Stimulated activated CD8-positive, alpha-beta memory T cell treated with anti-CD3 and anti-CD28 coated beads, Interleukin-7, amount 100 ng/mL, for 48 hours (primary cell): ENCODE measurements around the gene ZSWIM5.

Experiments
- DNase-seq, 2 donors: peaks; one replicate each; pipeline ENCODE4 v3.0.0-alpha.2; 2020; ENCODE audit warnings: low read depth in 1 of 2; ENCODE audit errors: extremely low read depth in 1 of 2

The ZSWIM5 gene

GRCh38 chr1:45037456-45037855 lies 168.9 kb downstream of the ZSWIM5 start:
- no peak for DNase-seq

- no peak for DNase-seq
Observed at GRCh38 chr1:45035631-45036301, 170.6 kb downstream of the ZSWIM5 start.

GRCh38 chr1:45033356-45033755 lies 173.0 kb downstream of the ZSWIM5 start:
- no peak for DNase-seq

GRCh38 chr1:45032837-45033236 lies 173.6 kb downstream of the ZSWIM5 start:
- no peak for DNase-seq

GRCh38 chr1:45026446-45026845 lies 180.0 kb downstream of the ZSWIM5 start:
- no peak for DNase-seq

GRCh38 chr1:45023663-45024062 lies 182.7 kb downstream of the ZSWIM5 start:
- no peak for DNase-seq

GRCh38 chr1:45018599-45019230 lies 187.7 kb downstream of the ZSWIM5 start:
- DNase-seq: peak in 1 of 2 donors; percentile 31

GRCh38 chr1:45016767-45017166 lies 189.6 kb downstream of the ZSWIM5 start:
- DNase-seq: no peak

GRCh38 chr1:45016090-45016697 lies 190.2 kb downstream of the ZSWIM5 start:
- DNase-seq: no peak

- DNase-seq: no peak
Observed at GRCh38 chr1:45015683-45016082, 190.7 kb downstream of the ZSWIM5 start.

- DNase-seq: peak; percentile 37 to 60
Observed at GRCh38 chr1:45014321-45015028, 191.9 kb downstream of the ZSWIM5 start.

GRCh38 chr1:45013551-45014209 lies 192.7 kb downstream of the ZSWIM5 start:
- DNase-seq: no peak

- DNase-seq: peak in 1 of 2 donors; percentile 25
Observed at GRCh38 chr1:45012639-45013278, 193.6 kb downstream of the ZSWIM5 start.

- DNase-seq: peak; percentile 74 to 89
Observed at GRCh38 chr1:45011837-45012638, 194.4 kb downstream of the ZSWIM5 start, which contains the start of gene UROD. Gene UROD, plus strand, starts transcription at chr1:45012254. Its CDS starts 12 bp downstream, at chr1:45012266.

GRCh38 chr1:45010855-45011811 lies 195.3 kb downstream of the ZSWIM5 start, which contains the start of gene HECTD3:
Gene HECTD3, minus strand, starts transcription at chr1:45011324. Its CDS starts 67 bp downstream, at chr1:45011257.
- peak; percentile 46 to 66 for DNase-seq

GRCh38 chr1:45009956-45010854 lies 196.2 kb downstream of the ZSWIM5 start:
- no peak for DNase-seq

- no peak for DNase-seq
Observed at GRCh38 chr1:45009296-45009865, 197.0 kb downstream of the ZSWIM5 start.
